Left ventricle myocardium inferior (tissue), 1 donor: ENCODE measurements around the gene CCDC30. TPM values are rescaled to one million over a fixed set of nuclear protein-coding genes. Genes with fewer than 3 reads are reported as not detected.

ENCODE experiments used
- DNase-seq: peaks from one replicate; pipeline ENCODE4 v3.0.0-alpha.2; 2020
- H3K27ac ChIP-seq: fragments of 200-600 bp; replicated peaks from 2 replicates; pipeline ENCODE4 v1.8.0; 2021
- H3K27me3 ChIP-seq: fragments of 200-600 bp; 2 replicates; pipeline ENCODE4 v1.8.0; 2021; ENCODE audit warnings: low read depth
- H3K36me3 ChIP-seq: fragments of 200-600 bp; 2 replicates; pipeline ENCODE4 v1.8.0; 2021
- H3K4me1 ChIP-seq: fragments of 200-600 bp; 2 replicates; pipeline ENCODE4 v1.8.0; 2021
- H3K4me3 ChIP-seq: fragments of 200-600 bp; 2 replicates; pipeline ENCODE4 v1.8.0; 2021; ENCODE audit warnings: mild to moderate bottlenecking, moderate library complexity
- H3K9me3 ChIP-seq: fragments of 200-600 bp; replicated peaks from 2 replicates; pipeline ENCODE4 v1.8.0; 2021
- intact Hi-C: fragments of 100-400 bp; cut with micrococcal nuclease; formaldehyde crosslinking; loops from one replicate; pipeline ENCODE4 v1.11.0; 2022
- total RNA-seq: library from RNA; stranded (reverse); fragmentation: NEBNext Ultra II Directional; extraction: Animal tissue kit (Norgen Biotek cat#: 25700); gene quantifications from one replicate; pipeline ENCODE4 v1.2.1, GENCODE V29; 2021
- TF ChIP-seq, protein P1 (sequence below): fragments of 200-600 bp; IDR thresholded peaks from 2 replicates; pipeline ENCODE4 v1.8.0; 2021; ENCODE audit warnings: antibody characterized with exemption, mild to moderate bottlenecking, borderline replicate concordance
- donor health status: DM: no; HTN: yes; CAD: no; lungs with severe emphysema.

CCDC30 gene
- total RNA-seq, 1 donor from 2014 or later: 2.2 TPM

DNA sequence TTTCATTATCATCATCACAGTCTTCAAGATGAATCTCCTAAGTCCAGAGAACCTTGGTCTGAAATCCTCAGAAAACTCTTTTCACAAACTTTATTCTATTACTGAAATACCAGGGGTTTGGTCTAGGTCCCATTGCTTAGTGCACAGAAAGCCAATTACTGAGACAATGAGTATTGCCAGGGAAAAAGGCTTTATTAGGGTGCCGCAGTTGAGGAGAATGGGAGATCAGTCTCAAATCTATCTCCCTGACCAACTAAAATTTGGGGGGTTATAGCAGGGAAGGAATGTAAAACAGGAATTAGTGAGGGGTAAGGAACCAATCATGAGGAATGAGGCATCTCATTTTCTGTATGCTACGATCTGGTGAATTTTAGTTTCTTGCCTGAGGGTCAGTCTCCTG is 124.7 kb downstream of the CCDC30 start:
- intact Hi-C loops: no loop called here
- Histone ChIP-seq H3K4me3 (no peak overlapping the region), H3K27ac (no peak overlapping the region), H3K9me3 (peaks cover 8% of the 10 kb centered on the region), H3K36me3 (peaks cover 13% of the 10 kb centered on the region), H3K27me3 (no peaks in the 10 kb centered on the region), H3K4me1 (no peaks in the 10 kb centered on the region)
- TF ChIP-seq, protein P1, sequence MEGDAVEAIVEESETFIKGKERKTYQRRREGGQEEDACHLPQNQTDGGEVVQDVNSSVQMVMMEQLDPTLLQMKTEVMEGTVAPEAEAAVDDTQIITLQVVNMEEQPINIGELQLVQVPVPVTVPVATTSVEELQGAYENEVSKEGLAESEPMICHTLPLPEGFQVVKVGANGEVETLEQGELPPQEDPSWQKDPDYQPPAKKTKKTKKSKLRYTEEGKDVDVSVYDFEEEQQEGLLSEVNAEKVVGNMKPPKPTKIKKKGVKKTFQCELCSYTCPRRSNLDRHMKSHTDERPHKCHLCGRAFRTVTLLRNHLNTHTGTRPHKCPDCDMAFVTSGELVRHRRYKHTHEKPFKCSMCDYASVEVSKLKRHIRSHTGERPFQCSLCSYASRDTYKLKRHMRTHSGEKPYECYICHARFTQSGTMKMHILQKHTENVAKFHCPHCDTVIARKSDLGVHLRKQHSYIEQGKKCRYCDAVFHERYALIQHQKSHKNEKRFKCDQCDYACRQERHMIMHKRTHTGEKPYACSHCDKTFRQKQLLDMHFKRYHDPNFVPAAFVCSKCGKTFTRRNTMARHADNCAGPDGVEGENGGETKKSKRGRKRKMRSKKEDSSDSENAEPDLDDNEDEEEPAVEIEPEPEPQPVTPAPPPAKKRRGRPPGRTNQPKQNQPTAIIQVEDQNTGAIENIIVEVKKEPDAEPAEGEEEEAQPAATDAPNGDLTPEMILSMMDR: no peak
- no peak for DNase-seq

DNA sequence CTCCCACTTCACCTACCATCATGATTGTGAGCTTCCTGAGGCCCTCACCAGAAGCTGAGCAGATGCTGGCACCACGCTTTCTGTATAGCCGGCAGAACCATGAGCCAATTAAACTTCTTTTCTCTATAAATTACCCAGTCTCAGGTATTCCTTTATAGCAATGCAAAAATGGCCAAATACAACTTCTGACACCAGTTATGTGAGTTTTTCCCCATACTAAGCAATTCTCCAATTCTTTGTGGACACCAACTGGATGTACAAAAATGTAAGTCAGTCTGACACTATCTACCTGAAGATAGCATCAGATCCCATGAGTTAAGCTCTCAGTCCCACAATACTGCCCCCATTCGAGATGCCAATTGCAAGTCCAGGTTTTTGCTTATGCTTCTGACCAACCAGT is 129.7 kb downstream of the CCDC30 start:
- H3K27me3 ChIP-seq: no peaks in the 10 kb centered on the region
- H3K27ac ChIP-seq: no peak overlapping the region
- TF ChIP-seq, protein P1: no peak
- intact Hi-C loops: no loop called here
- H3K4me3 ChIP-seq: no peak overlapping the region
- peaks cover 2% of the 10 kb centered on the region for H3K9me3 ChIP-seq
- H3K4me1 ChIP-seq: no peaks in the 10 kb centered on the region
- no peak for DNase-seq
- H3K36me3 ChIP-seq: peaks cover 13% of the 10 kb centered on the region

DNA sequence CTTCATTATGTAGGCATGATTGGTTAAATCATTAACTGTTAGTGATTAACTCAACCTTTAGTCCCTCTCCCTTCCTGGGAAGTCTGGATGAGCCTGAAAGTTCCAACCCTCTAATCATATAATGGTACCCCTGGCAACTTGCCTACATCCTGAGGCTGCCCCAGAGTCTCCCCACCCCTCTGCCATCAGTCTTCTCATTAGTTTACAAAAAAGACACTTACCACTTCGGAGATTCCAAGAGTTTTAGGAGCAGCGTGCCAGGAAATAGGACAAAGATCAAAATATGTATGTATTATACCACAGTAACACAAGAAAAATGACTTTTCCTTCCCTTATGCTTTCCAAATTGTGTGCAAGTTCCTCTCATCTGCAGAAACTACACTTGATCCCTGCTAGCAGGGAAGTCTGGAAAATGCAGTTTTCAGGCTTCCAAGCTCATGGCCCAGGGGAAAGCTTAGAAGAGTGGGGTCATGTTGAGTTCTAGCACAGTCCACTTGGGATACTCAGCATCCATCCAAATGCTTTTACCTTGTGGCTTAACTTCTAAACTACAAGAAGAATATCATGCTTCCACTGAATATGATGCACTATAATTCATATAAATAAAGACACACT is 130.5 kb downstream of the CCDC30 start:
- TF ChIP-seq, protein P1: no peak
- Histone ChIP-seq H3K27ac (no peak overlapping the region), H3K36me3 (peaks cover 13% of the 10 kb centered on the region), H3K27me3 (no peaks in the 10 kb centered on the region), H3K9me3 (no peaks in the 10 kb centered on the region), H3K4me1 (no peaks in the 10 kb centered on the region), H3K4me3 (no peak overlapping the region)
- intact Hi-C loops: no loop called here
- DNase-seq: no peak

DNA sequence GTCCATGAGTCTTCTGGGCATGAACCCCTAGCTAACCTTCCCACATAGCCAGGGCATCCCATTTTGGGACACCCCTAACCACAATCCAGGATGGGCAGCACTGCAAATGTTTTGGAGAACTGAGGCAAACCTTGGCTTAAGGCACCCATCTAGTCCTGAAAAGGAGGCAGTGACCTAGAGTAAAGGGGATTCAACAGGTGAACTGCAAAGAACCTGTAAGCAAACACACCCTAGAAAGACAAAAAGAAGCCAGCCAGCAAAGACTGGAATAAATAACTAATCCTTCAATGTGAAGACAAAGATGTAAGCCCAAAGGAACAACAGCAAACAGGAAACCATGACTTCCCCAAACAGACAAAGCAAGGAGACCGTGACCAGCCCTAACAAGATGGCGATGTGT is 138.4 kb downstream of the CCDC30 start:
- H3K4me3 ChIP-seq: no peak overlapping the region
- no peak overlapping the region for H3K27ac ChIP-seq
- H3K36me3 ChIP-seq: no peaks in the 10 kb centered on the region
- peaks cover 21% of the 10 kb centered on the region for H3K9me3 ChIP-seq
- no peak for DNase-seq
- TF ChIP-seq, protein P1: no peak
- intact Hi-C loops: no loop called here
- no peaks in the 10 kb centered on the region for H3K27me3 ChIP-seq
- no peaks in the 10 kb centered on the region for H3K4me1 ChIP-seq

DNA sequence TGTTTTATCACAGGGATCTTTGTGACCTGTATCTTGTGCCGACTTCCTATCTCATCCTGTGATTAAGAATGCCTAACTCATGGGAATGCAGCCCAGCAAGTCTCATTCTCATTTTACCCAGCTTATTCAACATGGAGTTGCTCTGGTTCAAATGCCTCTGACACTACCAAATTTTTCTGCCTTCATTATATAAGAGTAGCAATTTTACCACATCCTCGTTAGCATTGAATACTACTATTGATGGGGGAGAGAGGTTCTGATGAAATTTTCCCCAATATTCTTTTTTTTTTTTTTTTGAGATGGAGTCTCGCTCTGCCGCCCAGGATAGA is 150.7 kb downstream of the CCDC30 start:
- H3K4me3 ChIP-seq: no peak overlapping the region
- no peak for DNase-seq
- no peaks in the 10 kb centered on the region for H3K36me3 ChIP-seq
- H3K4me1 ChIP-seq: no peaks in the 10 kb centered on the region
- no peak overlapping the region for H3K27ac ChIP-seq
- H3K27me3 ChIP-seq: no peaks in the 10 kb centered on the region
- H3K9me3 ChIP-seq: no peaks in the 10 kb centered on the region
- intact Hi-C loops: no loop called here
- TF ChIP-seq, protein P1: no peak
